Muscle of arm (tissue), 12 donors: ENCODE results near the gene SYT6. TPM values are rescaled to one million over a fixed set of nuclear protein-coding genes. Genes with fewer than 3 reads are reported as not detected.

Experiments
- DNase-seq: peaks from one replicate; pipeline ENCODE4 v3.0.0-alpha.2; 2013
- polyA plus RNA-seq, 12 donors: library from polyadenylated mRNA; unstranded; fragments of 120-200 nt; gene quantifications; one replicate each; pipeline ENCODE4 v1.2.1, GENCODE V29; 2013; ENCODE audit not compliant: insufficient read length in 12 of 12

SYT6 gene
- polyA plus RNA-seq, 12 donors: 0.94 to 3.5 (median 1.8) TPM; not detected in 1

GRCh38 chr1:114093624-114094362, 59.9 kb downstream of the SYT6 start:
- DNase-seq: no peak

DNA sequence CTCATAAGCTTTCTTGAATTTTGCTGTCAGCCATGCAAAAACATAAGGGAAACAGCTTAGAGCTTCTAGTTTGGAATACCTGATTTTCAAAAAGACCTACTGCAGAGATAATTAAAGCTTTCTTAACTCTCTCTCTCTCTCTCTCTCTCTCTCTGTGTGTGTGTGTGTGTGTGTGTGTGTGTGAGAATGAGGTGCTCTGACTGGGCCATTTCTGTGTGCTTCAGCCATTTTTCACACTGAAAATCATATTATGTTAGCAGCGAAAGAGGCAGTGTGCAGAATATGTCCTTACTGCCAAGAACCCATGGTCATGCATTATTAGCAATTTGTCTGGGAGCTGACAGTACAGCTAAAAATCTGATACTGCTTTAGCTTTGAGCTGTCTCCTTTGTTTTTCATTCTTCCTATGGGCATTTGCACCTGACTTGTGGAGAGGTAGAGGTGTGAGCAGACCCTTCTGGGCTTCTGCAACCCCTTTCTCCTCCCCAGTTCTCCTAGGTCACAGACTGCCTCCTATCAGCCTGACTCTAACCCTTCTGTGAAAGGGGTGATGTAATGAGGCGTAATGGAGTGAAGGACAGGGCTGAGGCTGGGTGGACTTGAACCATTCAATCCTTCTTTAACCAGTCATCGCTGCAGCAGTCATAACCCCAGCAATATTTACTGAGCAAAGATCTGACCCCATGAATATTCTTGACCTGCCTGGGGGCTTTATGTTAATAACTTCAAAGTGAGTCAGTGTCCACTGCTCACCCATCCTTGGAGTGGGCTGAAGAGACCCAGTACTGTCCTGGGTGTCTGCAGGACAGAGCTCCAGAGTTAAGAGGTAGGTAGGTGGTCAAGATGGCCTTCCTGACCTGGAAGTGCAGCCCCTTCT, 61.2 kb downstream of the SYT6 start:
- no peak for DNase-seq

DNA sequence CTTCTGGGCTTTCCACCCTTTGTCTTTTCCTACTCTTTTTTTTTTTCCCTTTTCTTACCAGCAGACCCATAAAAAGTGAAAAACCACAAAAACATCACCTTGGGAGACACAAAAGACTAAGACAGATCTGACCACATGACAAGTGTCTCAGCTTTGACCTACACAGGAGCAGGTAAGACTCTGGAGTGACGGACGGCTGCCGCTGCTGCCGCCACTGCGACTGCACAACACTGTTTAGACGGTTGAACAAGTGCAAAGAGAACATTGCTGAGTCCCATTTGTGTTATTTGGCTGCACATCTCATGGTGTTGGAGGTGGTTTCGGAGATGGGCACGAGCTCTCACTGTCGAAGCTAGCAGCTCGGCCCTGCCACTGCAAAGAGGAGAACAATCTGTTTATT, 62.0 kb downstream of the SYT6 start:
- DNase-seq: no peak

DNA sequence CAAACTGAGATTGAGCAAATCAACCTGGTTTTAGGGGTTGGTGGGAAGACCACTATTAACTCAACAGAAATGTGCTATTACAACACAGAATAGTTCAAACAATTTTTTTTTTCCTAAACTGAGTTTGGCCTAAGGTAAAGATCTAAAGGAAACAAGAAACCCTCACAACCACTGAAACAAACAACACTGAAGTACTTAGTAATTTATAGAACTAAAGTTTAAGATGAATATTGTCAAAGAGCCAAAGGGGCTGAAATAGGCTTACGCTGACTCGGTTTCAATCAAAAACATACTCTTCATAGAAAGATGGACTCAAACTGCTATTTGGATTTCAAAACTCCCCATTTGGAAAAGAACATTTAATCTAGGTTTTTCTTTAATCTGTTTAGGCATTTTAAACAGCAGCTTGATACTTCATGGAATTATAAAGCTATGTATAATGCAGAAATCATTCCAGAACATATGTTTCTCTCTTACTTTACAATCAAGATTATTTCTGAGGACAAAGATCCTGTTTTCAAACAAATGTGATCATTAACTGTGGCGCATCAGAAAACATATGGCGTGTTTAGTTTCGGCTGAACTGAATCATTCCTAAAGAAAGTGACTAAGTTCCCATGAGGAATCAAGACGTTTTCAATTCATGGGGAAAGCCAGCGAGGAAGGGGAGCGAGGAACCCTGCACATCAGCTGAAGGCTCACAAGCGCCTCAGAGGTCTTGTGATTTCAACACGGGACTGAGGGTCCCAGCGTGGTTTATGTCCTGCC, 62.7 kb downstream of the SYT6 start:
- DNase-seq: no peak

DNA sequence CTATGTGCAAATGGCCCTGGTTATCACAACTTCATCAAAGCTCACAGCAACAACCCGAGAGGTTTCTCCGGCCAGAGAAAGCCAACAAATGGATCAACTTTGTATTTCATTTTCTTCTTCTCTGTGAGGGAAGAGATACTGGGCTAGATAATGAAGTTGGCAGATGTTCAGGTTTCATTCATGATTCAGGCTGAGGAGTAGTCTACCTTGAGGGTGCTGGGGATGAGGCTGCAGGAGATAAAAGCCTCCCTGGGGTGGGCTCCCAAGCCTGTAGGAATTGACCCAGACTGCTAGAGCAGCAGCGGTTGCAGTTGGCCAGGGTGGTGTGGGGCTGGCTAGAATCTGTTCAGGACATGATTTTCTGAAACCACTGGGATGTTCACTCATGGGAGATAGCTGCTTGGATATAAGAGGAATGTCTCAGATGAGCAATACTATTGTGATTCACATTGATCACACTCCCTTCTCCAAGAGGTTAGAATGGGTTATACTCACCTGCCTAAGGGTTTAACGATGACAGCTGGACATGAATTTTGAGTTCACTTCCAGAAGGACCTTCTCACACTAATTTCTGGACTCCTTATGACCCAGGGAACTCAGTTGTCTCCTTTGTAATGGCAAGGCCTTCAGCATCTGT, 64.0 kb downstream of the SYT6 start:
- DNase-seq: no peak

DNA sequence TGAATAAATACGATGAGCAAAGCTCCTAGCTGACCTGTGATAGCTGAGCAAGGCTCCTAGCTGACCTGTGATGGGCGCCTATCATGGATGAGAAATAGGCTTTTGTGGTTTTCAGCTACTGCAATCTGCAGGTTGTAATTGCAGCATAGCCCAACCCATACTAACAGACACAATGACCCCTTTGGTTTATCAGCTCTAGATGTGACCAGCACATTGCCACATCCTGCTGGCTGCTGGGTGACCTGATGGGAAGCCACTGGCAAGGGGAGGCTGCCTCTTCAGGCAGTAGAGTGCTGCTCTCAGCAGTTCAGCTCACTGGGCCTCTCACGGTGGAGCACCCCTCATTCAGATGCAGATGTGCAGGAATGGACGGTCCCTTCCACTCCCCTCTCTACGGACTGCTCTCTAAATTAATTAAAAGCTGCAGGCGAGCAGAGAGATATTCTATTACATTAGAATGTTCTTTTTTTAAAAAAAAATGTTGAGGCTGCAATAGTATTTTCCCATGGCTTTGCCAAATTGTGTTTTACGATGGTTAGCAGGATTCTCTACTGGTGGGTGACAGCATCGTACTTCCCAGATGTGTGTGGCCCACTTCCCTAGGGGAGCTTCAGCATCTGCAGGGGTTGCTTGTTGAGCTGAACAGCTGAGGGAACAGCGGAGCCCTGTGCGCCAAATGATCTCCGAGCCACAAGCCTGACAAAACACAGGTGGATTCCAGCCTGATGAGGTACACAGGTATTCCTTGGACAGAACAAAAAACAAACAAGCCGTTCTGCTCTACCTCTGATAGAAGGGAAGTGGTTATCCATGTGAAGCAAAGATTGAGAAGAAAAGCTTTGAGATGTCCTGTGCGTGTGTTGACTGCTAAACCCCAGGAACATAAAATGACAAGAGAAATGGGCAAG, 65.0 kb downstream of the SYT6 start:
- no peak for DNase-seq

- no peak for DNase-seq
Measured at GRCh38 chr1:114087495-114087894, 66.2 kb downstream of the SYT6 start.

- no peak for DNase-seq
Measured at GRCh38 chr1:114086601-114087368, 66.9 kb downstream of the SYT6 start.

GRCh38 chr1:114082867-114083585, 70.6 kb downstream of the SYT6 start:
- no peak for DNase-seq

- no peak for DNase-seq
Measured at GRCh38 chr1:114082304-114082630, 71.4 kb downstream of the SYT6 start.

DNA sequence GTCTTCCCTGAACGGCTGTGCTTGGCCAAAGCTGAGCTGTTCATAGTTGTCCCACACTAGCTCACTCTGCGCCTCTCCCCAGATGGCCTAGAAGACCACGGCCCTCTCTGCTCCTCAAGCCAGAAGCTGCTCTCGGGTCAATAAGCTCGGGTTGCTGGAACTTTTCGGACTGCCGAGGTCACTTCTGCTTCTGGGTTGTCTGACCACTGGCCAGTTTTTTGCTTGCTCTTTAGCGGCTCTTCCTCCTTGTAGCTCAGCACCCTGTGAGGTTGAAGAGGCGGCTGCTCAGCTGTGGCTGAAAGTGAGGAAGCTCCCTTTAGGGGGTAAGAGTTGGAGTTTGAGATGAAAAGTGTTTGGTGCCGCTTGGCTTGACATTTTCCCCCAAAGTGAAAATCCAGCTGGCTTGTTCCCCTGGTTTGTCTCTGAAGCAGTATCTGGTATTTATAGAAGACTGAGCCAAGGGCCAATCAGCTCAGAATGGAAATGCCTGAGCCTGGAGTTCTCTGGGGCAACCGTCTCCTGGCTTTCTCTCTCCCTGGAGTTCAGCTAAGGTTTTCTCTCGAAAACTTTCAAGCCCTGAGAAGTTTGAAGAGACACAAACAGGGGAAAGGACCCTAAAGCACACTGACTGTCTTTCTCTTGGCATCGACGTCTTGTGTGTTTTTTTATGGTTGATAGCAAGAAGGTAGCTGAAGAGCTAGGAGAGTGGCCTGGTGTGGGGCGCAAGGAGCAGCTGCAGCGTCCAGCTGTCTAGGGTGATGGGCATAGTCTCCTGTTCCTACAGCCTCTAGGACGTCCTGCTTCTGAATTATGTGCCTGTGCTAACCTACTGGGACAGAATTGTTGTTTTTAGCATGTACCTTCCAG, 72.0 kb downstream of the SYT6 start:
- DNase-seq: no peak

- DNase-seq: no peak
Measured at GRCh38 chr1:114080511-114081436, 72.9 kb downstream of the SYT6 start.

DNA sequence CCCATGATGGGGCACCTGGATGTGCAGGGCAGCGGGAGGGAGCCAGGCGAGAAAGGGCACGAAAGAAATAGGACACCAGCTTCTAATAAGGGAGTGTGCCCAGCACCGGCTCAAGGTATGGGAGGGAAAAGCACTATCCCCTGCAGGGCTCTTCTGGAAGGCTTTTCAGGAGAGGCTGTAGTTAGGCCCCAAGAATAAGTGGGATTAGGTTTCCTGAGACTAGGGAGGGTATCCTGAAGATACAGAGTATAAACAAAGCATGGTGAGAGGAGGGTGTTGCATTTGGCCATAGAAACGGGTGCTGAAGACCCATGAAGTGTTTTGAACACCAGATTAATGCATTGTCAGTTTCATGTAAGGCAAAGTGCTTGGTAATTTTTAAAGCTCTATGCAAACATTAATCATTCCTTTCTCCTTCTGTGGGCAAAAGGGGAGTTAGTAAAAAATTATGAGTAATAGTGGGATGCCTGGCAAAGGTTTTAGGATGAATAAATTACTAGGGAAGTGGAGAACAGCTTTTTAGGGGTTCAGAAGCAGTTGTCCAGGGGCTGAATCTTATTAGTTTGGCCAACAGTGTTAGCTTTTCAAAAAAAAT, 74.0 kb downstream of the SYT6 start:
- DNase-seq: no peak

DNA sequence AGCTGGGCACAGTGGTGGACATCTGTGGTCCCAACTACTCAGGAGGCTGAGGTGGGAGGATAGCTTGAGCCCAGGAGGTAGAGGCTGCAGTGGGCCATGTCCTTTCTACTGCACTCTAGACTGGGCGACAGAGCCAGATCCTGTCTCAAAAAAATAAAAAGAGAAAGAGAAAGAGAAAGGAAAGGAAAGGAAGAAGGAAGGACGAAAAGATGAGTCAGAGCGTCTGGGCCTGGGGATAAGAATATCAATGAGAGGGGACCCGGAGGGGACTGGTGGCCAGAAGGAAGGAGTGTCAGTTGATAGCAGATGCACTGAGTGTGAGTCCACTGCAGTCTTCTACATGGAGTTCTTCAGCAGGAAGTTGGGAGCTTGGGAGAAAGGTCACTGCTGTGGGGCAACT, 75.6 kb downstream of the SYT6 start:
- no peak for DNase-seq

- DNase-seq: no peak
Measured at GRCh38 chr1:114077188-114077587, 76.5 kb downstream of the SYT6 start.

DNA sequence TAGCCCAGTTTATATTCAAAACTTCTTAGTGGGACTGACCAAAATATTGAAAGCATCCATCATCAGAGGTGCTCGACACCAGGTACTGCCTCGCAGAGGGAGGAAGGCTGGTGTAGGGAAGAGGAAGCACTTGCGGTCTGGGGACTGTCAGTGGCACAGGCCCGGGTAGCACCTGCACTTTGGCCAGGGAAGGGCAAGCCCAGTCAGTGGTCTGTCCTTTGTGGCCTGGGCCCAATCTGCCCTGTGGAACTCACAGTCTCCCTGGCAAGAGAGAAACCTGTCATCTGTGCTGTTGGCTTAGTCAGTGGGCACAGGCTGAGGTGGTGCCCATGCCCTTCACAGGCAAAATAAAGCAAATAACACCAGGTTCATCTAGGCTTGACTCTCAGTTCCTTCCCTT, 77.4 kb downstream of the SYT6 start:
- DNase-seq: no peak
